ENCODE results near the gene BIVM. TPM values are rescaled to one million over a fixed set of nuclear protein-coding genes. Genes with fewer than 3 reads are reported as not detected.

BIVM gene
- total RNA-seq, 1 donor from 2014 or later = 39.2 TPM

- Mint-ChIP-seq H3K4me3 (ENCODE audit: unreplicated experiment) (no peak overlapping the region), H3K36me3 (ENCODE audit: unreplicated experiment) (no peaks in the 10 kb centered on the region), H3K27me3 (ENCODE audit: unreplicated experiment) (no peaks in the 10 kb centered on the region), H3K9me3 (ENCODE audit: unreplicated experiment) (no peaks in the 10 kb centered on the region), H3K4me1 (ENCODE audit: low read depth, unreplicated experiment) (no peaks in the 10 kb centered on the region), H3K27ac (ENCODE audit: unreplicated experiment) (no peak overlapping the region)
- TF ChIP-seq CTCF (IDR thresholded peaks at IDR 0.05; ENCODE audit: partially characterized antibody, unreplicated experiment) = no peak
- DNase-seq = no peak
Measured at GRCh38 chr13:102852556-102852955, 53.6 kb downstream of the BIVM start.

- DNase-seq = no peak
- Mint-ChIP-seq H3K27me3 (ENCODE audit: unreplicated experiment) (peaks cover 3% of the 10 kb centered on the region), H3K4me1 (ENCODE audit: low read depth, unreplicated experiment) (no peaks in the 10 kb centered on the region), H3K36me3 (ENCODE audit: unreplicated experiment) (no peaks in the 10 kb centered on the region), H3K4me3 (ENCODE audit: unreplicated experiment) (no peak overlapping the region), H3K27ac (ENCODE audit: unreplicated experiment) (peak overlapping the region; percentile 2), H3K9me3 (ENCODE audit: unreplicated experiment) (no peaks in the 10 kb centered on the region)
- no peak for TF ChIP-seq CTCF (IDR thresholded peaks at IDR 0.05; ENCODE audit: partially characterized antibody, unreplicated experiment)
Measured at GRCh38 chr13:102854675-102855074, 55.8 kb downstream of the BIVM start.

DNA sequence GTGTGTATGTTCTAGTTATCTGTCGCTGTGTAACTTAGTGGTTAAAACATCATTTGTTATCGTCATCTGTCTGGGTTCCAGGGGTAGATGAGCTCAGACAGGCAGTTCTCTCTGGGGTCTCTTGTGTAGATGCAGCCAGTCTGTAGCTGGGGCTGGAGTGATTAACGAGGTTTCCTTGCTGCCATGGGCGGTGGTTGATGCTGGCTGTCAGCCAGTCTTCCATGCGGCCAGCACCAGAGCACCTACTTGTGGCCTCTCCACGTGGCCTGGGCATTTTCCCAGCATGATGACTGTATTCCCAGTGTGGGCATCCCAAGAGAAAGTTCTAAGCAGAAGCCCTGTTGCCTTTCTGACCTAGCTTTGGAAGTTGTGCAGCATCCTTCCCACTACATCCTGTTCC, 57.6 kb downstream of the BIVM start:
- H3K36me3 Mint-ChIP-seq (ENCODE audit: unreplicated experiment) = no peaks in the 10 kb centered on the region
- H3K27ac Mint-ChIP-seq (ENCODE audit: unreplicated experiment) = no peak overlapping the region
- peaks cover 3% of the 10 kb centered on the region for H3K27me3 Mint-ChIP-seq (ENCODE audit: unreplicated experiment)
- H3K4me1 Mint-ChIP-seq (ENCODE audit: low read depth, unreplicated experiment) = no peaks in the 10 kb centered on the region
- H3K9me3 Mint-ChIP-seq (ENCODE audit: unreplicated experiment) = no peaks in the 10 kb centered on the region
- TF ChIP-seq CTCF (IDR thresholded peaks at IDR 0.05; ENCODE audit: partially characterized antibody, unreplicated experiment) = no peak
- no peak for DNase-seq
- H3K4me3 Mint-ChIP-seq (ENCODE audit: unreplicated experiment) = no peak overlapping the region

DNA sequence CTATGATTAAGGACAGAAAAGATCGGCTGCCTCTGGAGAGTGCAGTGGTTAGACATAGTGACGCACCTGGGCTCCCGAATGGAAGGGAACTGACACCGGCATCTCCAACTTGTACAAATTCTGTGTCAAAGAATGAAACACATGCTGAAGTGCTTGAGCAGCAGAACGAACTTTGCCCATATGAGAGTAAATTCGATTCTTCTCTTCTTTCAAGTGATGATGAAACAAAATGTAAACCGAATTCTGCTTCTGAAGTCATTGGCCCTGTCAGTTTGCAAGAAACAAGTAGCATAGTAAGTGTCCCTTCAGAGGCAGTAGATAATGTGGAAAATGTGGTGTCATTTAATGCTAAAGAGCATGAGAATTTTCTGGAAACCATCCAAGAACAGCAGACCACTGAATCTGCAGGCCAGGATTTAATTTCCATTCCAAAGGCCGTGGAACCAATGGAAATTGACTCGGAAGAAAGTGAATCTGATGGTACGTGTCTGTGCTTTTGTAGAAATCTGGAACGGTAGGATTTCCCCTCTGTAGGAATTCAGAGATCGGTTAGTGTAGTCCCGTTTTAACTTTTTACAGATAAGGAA, 63.8 kb downstream of the BIVM start:
- peaks cover 9% of the 10 kb centered on the region for H3K36me3 Mint-ChIP-seq (ENCODE audit: unreplicated experiment)
- no peaks in the 10 kb centered on the region for H3K4me1 Mint-ChIP-seq (ENCODE audit: low read depth, unreplicated experiment)
- H3K4me3 Mint-ChIP-seq (ENCODE audit: unreplicated experiment) = no peak overlapping the region

More for the DNA sequence above, 63.8 kb downstream of the BIVM start:
- peaks cover 3% of the 10 kb centered on the region for H3K27me3 Mint-ChIP-seq (ENCODE audit: unreplicated experiment)
- TF ChIP-seq CTCF (IDR thresholded peaks at IDR 0.05; ENCODE audit: partially characterized antibody, unreplicated experiment) = no peak
- H3K27ac Mint-ChIP-seq (ENCODE audit: unreplicated experiment) = no peak overlapping the region
- H3K9me3 Mint-ChIP-seq (ENCODE audit: unreplicated experiment) = peaks cover 2% of the 10 kb centered on the region
- DNase-seq = no peak

Data from glutamatergic neuron (in vitro differentiated cells).